GM18909 (cell line): ENCODE measurements around the gene LCE3E.
"Not testable (repeated sequence)": the region's sequence is repeated elsewhere in the genome, so short reads cannot be mapped to it uniquely, and the experiment has no call there.

Source experiments
- ATAC-seq: cut with Tn5 transposase; IDR thresholded peaks from one replicate; pipeline ENCODE4 v1.9.1; 2021; ENCODE audit warnings: mild to moderate bottlenecking; ENCODE audit not compliant: unreplicated experiment, poor library complexity

Gene LCE3E

DNA sequence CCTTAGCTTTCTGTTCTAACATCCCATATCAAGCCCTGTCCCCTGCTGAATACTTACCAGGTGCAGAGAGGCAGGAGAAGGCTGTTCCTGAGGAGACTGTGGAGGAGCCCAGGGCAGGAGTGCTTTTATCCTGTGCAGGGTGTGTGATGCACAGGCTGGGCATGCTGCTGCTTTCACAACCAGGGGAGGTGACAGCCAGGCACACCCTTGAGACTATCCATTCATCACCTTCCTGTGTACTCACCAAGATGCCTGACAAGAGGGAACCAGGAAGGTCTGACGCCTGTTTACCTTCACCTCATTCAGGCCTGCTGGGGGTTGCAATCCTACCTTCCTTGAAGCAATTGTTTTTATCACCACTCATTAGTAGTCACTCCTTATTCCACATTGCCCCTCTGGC lies at the start of gene LCE3E:
LCE3E (minus strand) TSS at position 100 of the 400 bp plus-strand sequence. CDS start 572 bp downstream, outside the sequence.
- ATAC-seq = no peak

DNA sequence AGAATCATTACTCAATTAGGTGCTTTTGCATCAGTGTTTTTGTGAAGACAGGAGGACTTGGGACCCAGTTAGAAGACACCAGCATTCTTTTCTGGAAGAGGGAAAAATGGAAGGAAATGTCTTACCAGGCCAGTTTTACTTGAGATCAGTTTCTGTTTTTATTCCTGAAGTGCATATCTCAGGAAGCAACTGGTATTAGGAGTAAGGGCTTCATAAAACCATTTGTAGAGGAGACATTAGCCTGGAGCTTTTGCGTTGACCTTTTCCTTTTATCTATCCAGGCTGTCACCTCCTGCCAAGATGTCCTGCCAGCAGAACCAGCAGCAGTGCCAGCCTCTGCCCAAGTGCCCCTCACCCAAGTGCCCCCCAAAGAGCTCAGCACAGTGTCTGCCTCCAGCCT lies 46.9 kb upstream of the LCE3E start, which contains the start of gene LCE3B:
LCE3B (plus strand) TSS at position 301 of the 400 bp plus-strand sequence; CDS start at position 301, 0 bp downstream.
- ATAC-seq = no peak

GRCh38 chr1:152599934-152600333 lies 33.4 kb upstream of the LCE3E start, which contains the start of gene LCE3C:
Gene LCE3C, plus strand, starts transcription at chr1:152600234. Its CDS starts 498 bp downstream, at chr1:152600732.
- ATAC-seq = no peak

DNA sequence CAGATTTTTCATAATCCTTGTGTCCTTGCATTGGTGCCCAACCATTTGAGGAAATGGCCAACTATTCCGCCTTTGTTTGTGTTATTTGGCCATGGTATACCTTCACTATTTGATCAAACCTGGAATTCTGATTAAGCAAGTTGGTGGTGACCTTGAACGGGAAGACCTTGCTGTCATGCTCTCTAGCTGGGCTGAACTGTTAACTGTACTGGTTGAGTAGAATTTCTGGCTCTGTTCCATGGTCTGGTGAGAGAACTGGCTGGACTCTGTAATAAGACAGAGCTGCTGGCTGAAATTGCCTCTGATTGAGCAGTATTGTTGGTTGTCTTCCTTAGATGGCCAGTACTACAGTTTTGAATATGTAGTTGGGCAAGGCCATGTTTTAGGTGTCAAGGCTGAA lies 30.4 kb upstream of the LCE3E start:
- no peak for ATAC-seq

GRCh38 chr1:152585586-152585985 lies 19.0 kb upstream of the LCE3E start:
- ATAC-seq = no peak

DNA sequence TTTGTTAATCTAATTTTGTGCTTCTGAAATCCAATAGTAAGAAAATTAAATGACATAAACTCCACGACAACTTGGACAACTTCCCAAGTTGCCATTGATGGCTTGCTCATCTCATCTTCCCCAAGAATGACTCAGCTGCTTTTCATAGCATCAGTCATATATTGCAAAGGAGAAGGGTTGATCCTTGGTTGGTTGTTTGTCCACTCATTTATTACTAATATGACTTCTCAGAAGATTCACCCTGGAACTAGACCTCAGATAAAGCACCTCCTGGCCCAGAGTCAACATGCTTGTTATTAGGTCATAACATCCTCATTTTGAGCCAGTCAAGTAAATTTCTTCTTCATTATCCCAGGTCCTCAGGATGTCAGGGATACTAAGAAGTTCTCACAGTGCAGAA lies 16.1 kb upstream of the LCE3E start:
- no peak for ATAC-seq

- no peak for ATAC-seq
Measured at GRCh38 chr1:152580433-152580832, 13.9 kb upstream of the LCE3E start, which contains the start of gene LCE3D. Gene LCE3D, minus strand, starts transcription at chr1:152580516. Its CDS starts 580 bp downstream, at chr1:152579936.

- not testable (repeated sequence) for ATAC-seq
Measured at GRCh38 chr1:152579526-152579925, 12.9 kb upstream of the LCE3E start.

- ATAC-seq = no peak
Measured at GRCh38 chr1:152577168-152577567, 10.6 kb upstream of the LCE3E start.

- ATAC-seq = no peak
Measured at GRCh38 chr1:152565535-152566215, 905 bp downstream of the LCE3E start.

DNA sequence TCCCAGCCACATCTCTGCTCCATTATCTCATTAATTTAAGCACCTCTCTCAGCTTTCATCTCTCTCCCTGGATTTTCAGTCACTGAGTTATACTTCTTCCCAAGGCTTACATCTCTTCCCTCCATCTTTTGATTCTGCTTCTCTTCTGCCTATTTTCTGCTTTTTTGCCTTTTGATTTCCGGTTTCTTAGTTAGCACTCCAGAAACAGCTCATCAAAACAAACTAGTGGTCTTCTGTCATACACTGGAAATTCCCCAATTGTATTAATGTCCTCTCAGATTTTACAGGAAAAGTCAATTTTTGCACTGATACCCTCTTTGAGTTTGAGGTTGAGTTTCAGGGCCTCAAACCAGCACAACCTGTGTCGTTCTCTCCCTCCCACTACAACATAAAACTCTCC lies 1.5 kb downstream of the LCE3E start:
- no peak for ATAC-seq

DNA sequence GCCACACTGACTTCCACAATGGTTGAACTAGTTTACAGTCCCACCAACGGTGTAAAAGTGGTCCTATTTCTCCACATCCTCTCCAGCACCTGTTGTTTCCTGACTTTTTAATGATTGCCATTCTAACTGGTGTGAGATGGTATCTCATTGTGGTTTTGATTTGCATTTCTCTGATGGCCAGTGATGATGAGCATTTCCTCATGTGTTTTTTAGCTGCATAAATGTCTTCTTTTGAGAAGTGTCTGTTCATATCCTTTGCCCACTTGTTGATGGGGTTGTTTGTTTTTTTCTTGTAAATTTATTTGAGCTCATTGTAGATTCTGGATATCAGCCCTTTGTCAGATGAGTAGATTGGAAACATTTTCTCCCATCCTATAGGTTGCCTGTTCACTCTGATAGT lies 18.2 kb downstream of the LCE3E start:
- not testable (repeated sequence) for ATAC-seq

DNA sequence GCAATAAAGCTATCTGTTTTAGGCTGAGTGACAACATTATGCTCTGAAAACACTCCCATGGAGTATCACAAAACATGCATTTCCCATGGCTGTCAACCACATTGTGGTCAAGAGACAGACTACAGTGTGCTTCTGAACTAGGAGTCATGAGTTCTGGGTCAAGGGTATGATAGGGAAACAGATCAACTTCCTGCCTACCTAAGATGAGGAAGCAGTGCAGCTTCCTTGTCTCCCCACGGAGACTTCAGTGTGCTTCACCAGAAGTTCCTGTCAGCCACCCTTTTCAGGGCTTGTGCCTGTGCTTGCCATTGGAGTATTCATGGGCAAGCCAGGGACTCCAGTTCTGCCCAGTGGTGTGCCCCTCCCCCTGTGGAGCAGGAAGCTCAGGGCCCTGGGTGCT lies 19.9 kb downstream of the LCE3E start:
- ATAC-seq = no peak

- ATAC-seq = no peak
Measured at GRCh38 chr1:152543820-152544219, 22.8 kb downstream of the LCE3E start.

DNA sequence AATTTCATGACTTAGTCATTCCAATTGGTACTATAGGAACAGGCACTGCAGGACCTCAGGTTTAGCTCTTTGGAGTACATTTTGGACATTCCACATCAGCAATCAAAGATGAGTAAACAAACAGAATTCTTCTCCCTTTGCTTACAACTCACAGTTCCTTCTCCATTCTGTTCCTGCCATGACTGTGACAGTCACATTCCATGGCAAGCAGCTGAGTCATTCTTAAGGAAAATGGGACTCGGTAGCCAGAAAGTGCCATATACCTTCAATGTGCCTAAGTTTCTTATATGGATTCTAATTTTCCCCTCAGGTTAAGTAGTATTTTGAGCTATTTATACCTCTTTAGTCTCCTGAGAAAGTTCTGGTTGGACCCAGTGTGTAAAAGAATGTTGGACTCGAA lies 26.7 kb downstream of the LCE3E start:
- no peak for ATAC-seq

- no peak for ATAC-seq
Measured at GRCh38 chr1:152537496-152537895, 29.1 kb downstream of the LCE3E start.

DNA sequence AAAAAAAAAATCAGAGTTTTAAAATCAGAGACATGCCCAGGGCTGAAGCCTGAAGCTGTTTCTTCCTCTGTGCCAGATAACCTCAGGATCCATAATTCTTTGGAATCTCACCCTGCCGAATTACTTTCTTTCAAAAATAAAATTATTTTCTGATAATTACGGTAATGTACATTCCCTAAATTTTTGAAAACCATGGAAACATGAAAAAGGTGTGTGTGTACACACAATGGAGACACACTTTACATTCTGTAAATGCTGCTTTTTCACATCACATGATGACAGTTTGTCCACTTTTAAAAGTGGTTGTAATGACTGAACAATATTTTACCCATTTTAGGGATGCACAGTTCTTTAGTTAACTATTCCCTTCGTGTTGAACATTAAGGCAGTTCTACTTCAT lies 30.8 kb downstream of the LCE3E start:
- no peak for ATAC-seq

DNA sequence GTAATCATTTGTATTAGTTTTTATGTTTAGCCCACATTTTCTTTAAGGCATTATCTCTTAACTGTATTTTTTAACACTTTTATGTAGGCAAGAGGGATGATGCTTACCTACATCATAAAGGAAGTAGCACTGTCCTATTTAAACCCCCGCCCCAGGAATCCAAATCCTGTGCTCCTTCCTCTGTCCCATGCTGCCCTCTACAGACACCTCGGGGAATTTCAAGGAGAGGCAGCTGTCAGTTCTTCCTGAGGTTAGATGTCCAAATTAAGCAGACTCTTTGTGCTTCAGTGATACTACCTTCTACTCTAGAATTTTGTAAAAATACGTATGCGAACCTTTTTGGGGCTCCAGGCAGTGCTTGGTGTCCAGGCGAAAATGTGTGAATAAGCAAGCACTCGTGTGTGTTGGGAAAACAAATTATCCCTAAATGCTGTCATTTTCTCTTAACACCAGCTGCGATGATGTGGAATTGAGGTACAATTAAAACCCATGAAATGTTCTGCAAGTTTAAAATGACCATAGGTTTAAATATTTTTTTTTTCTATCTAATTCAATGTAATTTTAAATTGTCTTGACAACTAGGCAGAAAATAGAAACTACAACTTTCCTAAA lies 33.1 kb downstream of the LCE3E start:
- ATAC-seq = no peak

DNA sequence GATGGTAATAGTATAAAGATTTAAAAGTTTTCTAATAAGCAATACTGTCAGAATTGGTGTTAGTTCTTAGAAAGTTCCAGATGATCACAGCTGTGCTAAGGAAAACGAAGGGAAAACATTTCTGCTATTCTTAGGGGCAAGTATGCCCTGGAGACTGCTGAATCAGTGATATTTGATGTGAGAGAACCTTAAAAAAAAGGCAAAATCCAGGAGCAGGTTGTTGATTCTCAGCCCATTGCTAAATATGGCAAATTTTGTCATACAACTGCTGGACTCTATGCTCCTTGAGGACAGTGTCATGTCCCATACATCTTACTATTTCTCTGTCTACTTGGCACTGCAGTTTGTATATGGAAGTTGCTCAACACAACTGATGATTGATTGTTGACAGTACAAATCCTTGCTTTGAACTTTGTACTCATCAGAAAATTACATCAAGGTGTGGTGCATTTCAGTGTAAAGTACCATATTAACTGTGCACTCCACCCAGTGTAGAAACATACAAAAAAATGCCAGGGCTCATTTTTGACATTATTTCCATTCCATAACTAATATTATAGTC lies 41.4 kb downstream of the LCE3E start:
- ATAC-seq = no peak

DNA sequence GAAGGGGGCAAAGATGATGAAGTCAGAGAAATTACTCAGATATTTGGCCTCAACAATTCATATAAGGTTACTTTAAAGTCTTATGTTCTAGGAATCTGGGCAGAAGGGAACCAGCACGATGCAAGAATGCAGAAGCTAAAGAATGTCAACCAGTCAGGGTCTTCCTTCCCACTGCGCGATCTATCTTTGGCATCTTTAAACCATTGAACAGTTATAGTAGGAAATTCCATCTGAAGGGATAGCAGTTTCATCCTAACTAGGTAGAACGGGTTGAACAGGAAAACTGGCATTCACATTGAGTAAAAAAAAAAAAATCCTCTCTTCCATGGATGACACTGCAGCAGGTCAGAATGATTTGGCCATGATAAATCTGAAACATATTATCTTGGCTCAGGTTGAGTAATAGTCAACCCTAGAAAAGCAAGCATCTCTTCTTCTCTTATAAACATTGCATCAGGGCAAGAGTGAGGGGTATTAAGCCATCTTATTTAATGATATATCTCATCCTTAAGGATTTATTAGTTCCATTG lies 46.0 kb downstream of the LCE3E start:
- ATAC-seq = no peak

DNA sequence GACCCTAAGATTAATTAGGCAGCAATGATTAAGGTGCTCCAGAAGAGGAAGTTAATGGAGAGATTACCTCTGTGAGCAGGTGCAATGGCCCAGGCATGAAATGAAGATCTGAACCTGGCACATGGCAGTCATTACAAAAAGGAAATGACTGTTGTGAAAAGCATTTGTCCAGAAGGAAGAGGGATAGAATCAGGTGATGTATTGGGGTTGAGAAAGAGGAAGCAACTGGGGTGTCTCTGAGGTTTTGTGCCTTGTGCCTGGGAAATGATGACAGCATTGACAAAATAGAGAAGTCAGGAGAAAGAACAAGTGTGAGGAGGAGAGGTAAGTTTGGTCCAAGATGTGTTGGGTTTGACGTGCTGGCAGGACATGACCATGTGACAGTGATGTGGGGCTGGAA lies 46.7 kb downstream of the LCE3E start:
- no peak for ATAC-seq
